ENCODE results near the gene SBF2.
A peak's percentile ranks its signal among the peaks of the same experiment; 100 is the strongest.

SBF2 gene

DNA sequence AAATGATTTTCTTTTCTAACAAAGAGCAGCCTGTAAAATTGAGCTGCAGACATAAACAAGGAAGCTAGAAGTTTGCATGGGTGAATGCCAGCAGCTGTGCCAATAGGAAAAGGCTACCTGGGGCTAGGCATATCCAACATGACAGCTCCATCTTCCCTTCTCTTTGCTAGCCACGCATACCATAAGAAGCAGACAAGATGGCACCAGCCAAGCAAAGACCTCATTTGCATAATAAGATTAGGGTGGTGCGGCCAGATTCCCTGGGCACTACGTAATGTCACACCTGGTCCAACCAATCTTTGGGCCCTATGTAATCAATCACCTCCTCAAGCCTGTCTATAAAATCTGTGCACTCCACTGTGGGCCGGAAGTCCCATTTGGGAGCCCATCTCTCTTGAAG lies 521.8 kb downstream of the SBF2 start:
- no peak for DNase-seq (ENCODE audit: low spot score)

DNA sequence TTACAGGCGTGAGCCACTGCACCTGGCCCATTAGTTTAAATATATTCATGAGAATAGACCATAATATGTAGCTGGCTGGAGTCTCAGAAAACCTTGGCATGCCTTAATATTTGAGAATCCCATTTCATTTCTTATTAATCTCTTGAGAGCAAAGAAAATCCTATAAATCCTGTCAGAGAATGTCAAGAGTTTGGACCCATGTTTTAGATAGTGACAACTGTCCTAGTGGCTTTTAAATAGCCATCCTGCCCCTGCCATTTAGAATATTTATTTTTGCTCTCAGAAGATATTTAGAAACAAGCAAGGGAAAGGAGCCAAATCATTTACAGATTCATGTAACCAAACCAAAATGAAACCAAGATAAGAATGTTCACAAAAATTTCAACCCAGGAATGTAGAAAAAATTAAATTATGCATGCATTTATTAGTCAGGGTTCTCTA lies 522.9 kb downstream of the SBF2 start:
- no peak for DNase-seq (ENCODE audit: low spot score)

DNA sequence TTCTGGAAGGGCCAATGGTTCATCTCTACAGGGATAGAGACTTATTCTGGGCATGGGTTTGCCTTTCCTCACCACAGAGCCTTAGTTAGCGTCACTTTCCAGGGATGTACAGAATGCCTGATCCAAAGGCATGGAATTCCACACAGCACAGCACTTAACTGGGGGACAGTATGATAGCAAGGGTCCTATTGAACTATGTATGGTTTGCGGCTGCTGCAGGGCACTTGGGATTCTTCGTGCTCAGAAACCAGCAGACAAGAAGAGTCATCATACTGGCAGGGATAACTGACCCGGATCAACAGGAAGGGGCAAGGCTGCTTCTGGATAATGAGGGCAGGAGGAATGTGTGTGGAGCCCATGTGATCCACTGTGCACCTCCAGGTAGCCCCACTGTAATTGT lies 524.4 kb downstream of the SBF2 start:
- DNase-seq (ENCODE audit: low spot score) = no peak

DNA sequence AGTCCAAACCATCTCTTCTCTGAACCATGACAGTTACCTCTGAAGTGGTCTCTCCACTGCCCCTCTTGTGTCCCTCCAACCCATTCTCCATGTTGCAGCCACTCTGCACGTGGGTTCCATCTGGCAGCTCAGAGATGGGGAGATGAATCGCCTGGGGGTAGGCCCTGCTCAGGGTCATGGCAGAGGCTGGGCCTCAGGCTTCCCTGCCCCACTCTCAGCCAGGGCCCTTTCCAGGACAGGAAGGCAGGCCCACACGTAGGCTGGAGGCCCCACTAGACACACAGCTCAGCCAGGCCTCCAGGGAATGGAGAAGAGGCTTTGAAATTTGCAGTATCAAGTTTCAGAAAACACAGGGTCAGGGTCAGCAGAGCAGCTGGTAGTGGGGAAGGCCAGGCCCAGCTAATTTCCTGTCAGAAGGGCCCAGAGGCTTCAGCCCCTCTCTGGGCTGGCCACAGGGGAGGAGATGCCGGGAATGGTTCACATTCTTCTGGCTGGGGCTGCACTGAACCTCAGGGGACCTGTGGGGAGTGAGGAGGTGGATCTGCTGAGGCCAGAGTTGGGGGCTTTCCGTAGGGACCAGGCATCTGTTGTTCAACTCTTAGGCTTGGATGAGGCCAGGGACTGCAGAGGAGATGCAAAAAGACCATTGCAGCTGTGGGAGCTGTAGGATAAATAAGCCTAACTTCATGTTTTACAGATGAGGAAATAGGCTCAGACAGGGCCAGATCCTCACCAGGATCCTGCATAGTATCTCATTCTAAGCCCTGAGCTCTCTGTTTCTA lies 528.5 kb downstream of the SBF2 start:
- DNase-seq (ENCODE audit: low spot score) = no peak

DNA sequence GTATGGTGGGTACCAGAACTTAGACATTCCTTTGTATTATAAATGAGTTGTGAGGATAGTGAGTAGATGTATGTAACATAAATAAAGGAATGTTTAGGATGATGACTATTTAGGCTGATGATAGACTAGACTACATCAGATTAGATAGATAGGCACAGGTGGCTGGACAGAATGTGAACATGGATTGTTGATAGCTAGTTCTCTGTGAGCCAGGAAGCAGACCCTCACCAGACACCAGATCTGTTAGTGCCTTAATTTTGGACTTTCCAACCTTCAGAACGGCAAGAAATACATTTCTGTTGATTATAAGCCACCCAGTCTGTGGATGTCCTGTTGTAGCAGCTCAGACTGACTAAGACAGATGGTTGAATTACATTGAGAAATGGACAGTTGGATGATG lies 530.7 kb downstream of the SBF2 start:
- DNase-seq (ENCODE audit: low spot score) = no peak

DNA sequence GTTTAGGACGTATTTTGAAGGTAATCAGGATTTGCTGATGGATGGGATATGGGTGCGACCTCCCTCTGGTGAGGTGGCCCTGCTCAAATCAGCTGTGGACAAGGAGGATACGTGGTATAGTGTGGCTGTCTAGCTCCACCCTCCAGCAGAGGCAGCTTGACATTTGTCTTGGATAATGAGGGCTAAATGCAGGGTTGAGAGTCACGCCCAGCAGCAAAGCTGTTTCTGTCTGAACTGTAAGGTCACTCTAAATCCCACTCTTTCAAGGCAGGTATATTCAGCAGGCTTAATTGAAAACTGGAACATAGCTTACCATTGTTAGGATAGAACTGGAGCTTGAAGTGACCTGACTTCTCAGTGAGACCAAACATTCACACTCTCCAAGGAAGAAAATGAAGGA lies 531.5 kb downstream of the SBF2 start:
- no peak for DNase-seq (ENCODE audit: low spot score)

DNA sequence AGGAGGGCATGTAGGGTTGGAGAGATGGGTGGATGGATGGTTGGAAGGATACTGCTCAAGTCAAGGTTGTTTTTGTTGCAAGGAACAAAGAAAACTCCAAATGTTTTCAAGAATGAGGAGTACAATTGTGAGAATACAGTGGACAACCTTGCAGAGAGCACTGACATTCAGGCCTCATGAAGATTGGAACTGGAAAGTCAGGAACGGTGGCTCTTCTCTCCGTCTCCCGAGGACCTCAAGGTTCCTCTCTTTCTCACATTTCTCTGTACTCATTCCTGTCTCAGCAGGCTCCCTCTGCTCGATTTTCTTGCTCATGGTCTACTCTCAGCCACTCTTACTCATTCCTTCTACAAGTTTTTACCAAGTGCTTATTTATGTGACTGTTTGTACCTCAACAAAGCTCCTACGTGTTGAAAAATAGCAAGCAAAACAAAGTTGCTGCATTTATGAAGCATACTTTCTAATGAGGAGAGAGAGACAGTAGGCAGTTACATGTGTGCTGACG lies 532.5 kb downstream of the SBF2 start:
- no peak for DNase-seq (ENCODE audit: low spot score)

DNA sequence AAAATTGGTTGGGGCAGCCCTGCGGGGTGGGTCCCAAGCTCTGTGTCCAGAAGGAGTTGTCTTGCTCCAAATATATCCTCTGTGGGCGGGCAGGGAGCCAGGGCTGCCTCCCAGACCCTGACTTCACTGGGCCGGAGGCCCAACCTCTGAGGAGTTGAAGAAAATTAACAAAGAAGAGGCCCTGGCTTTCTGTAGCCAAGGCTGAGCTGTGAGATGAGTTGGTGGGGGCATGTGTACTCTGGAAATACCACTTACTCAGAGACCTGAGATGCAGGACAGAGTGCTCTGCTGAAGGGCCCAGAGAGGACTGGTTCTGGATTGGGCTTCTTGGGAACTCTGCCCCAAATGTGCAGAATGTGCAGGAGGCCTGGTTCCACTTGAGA lies 533.8 kb downstream of the SBF2 start:
- DNase-seq (ENCODE audit: low spot score) = no peak

DNA sequence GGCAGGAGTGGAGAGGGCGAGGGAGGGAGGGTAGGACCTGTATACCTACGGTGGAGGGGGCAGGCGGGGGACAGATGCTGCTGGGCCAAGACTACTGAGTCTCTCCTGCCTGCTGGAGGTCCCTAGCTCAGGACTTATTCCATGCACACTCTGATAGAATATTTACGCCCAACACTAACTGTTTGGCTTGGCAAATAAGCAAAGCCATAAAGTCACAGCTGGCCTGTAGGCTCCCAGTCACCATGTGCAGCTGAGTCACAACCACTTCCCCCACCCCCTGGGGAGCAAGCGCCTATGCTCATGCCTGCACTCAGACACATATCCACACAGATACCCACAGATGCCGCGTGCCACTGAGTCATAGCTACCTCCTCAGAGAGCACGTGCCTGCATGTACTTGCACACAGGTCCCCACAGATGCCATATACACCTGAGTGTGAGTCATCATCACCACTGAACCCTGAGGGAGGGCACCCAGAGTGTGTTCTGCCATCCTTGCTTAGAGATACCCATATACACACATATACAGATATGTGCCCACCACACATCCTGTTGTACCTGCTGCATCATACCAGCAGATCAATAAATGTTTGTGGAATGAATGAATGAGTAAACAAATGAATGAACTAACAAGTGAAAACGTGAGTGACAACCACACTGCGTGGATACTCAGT lies 534.4 kb downstream of the SBF2 start:
- peak; percentile 77 for DNase-seq (ENCODE audit: low spot score)

DNA sequence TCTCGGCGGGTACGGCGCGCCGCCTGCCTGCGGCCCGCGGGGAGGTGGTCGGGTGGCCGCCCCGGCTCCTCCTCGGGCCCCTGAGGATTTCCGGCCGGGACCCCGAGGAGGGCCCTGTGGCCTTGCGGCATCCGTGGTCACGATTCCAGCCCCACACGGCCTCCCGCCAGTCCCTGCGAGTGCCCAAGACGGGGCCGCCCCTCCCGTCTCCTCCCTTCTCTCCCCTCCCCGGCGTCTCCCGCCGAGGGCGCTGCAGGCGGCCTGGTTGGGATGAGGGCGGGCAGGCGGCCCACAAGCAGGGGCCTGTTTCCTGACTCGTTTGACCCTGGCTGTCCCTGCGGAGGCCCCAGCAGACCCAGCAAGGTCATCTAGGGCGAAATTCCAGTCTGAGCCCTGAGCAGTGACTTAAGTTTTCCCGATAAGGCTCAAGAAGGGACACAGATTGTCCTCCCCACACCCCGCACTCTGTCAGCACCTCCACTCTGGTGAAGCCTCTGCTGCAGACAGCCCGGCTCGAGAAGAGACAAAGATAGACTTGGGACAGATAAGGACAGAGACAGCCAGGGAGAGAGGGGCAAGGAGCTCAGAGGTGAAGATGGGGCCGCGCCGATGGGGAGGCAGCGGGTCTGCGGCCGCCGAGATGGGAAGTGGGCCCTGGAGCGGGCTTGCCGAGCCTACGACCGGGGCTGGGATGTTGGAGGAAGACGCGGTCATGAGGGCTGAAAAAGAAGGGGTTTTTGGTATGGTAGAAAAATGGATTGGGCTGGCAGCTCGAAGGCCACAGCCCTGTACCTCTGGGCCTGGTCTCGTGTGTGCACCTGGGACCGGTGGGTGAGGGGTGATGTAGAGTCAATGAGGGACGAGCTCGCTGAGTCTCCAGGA lies 535.1 kb downstream of the SBF2 start:
- peak; percentile 63 for DNase-seq (ENCODE audit: low spot score)

DNA sequence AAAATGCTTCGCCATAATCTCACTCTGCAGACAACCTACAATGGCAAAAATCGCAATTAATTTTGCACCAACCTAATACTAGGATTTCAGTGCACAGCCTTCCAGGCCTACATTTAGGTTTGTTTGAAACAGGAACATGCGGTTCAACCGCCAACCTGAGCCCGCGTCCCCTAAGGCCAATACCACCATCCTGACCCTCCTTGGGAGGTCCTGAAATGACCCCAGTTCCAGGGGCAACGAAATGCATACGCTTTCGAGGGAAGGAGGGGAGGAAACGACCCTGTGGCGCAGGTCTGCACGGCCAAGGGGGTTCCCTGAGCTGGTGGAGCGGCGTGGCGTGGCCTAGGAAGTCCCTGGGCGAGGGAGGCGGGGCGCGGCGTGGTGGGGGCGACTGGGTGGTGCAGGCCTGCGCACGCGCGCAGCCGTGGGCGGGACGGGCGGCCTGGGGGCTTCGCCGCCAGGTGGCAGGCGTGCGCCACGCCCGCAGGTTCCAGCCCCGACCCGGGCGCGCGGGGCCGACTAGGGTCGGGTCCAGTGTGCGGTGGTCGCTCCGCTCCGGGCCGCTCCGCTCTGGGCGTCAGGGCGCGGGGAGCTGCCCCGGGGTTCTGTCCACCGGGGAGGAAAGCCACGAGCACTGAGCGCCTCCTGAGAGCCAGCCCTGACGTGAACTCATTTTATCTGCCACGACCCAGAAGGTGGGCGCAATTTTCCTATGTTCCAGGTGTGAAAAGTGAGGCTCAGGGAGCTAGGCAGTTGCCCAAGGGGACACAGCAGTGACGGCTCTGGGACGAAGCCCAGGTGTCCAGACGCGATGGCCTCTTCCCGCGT lies 536.0 kb downstream of the SBF2 start:
- peak; percentile 99 for DNase-seq (ENCODE audit: low spot score)

DNA sequence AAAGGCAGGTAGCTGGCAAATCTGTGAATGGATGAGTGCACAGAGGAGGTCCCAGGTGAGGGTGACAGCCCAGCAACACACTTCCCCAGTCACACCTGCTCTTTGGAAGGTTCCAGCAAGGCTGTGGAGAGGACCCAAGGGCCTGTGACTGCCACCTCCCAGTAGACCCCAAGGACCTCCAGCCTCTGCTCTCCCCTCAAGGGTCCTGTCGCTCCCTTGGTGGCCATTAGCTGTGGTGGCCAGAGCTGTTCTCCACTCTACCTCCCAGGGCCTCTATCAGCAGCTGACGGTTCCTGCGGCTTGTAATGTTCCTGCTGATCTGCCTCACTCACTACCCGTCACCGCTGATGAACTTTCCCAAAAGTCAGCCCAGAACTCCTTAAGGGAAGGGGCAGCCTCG lies 537.1 kb downstream of the SBF2 start:
- DNase-seq (ENCODE audit: low spot score) = peak; percentile 33

DNA sequence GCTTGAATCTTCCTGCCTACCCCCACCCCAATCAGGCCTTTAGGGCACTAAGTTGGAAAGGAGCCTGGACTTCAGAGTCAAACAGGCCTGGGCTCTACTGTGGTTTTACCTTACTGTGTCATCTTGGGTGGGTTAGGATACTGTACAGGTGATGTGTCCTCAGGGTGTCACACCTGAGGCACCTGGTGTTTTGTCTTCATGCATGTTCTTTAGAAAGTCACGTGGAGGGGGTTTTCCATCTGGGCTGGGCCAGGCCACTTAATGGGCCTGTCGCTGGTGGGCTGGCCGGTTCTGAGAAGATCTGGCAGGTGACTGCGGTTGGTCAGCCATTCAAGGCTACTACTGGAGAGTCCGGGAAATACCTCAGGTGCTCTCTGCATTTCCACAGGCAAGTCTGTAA lies 537.6 kb downstream of the SBF2 start:
- no peak for DNase-seq (ENCODE audit: low spot score)

DNA sequence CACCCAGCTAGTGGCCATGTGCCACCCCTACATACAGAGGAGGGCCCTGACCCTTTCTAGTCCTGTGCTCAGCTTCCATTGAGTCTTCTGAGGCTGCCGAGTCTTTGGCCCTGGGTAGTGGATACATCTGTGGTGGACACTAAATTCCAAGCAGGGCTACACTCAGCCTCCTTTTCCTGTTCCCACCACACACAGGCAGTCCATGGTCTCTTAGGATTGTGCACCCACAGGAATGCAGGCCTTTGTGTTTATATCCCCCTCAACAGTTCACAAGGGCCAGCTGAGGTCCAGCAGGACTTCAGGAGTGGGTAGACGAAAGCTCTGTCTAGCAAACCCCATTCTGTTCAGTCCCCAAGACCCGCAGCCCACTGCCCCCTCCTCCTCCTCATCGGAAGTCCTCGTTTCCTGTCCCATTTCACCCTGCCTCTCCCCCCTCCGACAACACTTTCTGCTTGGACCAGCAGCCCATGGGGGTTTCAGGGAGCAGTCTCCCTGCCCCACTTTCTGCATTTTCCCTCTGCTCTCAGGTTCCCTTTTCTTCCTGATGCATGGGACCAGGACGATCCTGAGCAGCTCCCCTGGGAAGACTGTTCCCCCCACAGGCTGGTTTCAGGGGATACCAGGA lies 538.3 kb downstream of the SBF2 start:
- DNase-seq (ENCODE audit: low spot score) = peak; percentile 26

DNA sequence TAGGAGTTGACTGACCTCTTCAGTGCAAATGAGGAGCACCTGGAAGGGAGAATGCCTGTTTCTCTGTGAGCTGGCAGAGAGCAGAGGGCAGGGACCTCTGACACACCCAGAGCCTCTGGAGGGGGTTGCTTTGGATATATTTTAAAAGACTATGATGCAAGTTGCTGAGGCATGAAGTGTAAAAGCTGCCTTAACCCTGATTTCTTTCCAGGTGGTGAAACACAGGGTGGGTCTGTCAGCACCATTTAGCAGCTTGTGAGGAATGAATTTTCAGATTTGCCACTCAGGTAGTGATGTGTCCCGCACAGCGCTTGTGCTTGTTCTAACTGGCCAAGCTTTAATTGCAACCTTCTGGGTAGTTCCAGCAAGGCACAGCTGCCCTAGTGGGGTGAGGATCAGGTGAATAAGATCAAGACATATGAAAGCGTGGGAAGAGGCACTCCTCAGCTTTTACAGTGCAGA lies 540.0 kb downstream of the SBF2 start:
- DNase-seq (ENCODE audit: low spot score) = peak; percentile 33

DNA sequence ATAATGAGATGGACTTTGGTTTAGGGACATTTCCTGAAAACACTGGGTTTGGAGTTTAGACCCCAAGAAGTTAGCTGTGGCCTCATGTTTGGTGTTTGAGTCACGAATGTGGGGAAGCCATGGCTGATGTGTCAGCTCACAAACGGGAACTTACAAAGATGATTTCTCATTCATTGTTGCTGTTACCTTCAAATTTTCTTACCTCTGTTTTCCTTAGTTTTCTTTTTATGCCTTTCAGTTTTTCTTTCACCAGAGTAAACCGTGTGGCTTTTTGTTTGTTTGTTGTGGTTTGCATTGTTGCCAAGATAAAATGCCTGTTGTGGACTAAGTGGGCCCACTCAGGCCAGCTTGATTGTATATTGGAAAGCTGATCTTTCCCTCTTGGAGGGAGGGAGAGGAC lies 541.0 kb downstream of the SBF2 start:
- DNase-seq (ENCODE audit: low spot score) = no peak

DNA sequence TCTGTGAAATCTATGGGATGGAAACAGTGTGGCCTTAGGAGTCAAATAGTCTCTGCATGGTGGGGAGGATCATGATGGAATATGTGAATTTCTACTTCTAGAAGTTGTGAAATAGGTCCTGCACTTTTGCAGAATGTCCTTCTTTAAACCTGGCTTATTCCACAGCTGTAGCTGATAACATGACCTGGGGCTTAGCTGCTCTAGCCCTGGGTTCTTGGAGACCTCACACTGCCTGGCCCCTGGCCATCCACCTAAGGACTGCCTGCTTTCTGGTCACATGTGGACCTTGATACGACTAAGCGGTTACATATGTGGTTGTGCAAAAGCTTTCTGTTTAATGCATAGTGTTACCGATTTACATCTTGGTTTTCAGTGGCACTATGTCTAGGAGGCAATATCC lies 541.9 kb downstream of the SBF2 start:
- no peak for DNase-seq (ENCODE audit: low spot score)

DNA sequence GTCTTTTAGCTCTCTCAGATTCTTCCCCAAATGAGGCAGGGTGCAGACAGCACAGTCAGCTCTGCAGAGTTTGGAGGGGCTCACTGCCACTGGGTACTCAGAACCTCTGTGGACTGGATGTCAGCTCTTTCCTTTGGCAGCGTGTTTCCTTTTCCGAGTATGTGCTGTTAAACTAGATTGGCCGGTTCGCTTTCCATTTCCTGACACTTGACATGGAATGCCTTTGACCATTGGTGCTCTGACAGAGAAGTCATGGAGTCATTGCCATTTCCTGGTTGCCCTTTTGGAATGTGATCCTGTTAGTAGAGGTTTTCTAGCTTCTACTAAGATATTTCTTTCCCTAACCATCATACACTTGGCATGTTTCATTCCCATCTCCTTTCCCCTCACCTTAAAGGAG lies 543.5 kb downstream of the SBF2 start:
- DNase-seq (ENCODE audit: low spot score) = no peak

DNA sequence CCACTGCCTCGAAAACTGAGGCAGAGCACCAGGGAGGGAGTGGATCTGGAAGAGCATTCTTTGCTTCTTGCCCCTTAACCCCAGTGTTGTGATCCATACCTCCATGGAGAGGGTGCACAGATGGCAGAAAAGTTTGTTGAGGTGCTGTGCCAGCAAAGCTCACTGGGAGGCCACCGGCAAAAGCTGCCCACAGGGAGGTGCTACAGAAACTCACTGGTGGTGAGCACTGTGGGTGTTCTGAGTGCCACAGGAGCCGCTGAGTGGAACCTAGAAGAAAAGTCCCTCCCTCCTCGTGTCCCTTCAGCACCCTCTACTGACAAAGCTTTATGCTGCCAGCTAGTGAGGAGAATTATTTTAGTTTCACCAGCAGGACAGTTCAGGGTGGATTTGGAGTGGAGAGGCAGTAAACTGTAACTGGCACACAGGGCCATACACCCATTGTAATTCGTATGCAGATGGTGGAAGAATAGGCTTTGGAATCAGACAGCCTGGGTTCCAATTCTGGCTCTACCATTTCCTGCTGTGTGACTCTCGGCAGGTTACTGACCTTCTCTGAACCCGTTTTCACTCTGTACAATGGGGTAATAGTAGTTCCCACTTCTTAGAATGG lies 545.6 kb downstream of the SBF2 start:
- DNase-seq (ENCODE audit: low spot score) = peak; percentile 68

DNA sequence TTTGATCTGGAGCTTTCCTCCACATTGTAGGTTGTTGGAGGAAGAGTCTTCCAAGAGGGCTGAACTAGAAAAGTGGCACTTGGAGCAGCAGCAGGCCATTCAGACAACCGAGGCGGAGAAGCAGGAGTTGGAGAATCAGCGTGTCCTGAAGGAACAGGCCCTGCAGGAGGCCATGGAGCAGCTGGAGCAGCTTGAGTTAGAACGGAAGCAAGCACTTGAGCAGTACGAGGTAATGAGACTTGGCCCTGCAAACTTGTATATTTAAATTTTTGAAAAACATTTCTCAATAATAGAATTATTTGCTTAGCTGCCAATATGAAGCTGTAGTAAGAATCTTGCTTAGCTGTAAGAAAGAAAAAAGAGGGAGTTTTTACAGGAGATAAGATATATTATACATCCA lies 546.2 kb downstream of the SBF2 start:
- DNase-seq (ENCODE audit: low spot score) = no peak

DNA sequence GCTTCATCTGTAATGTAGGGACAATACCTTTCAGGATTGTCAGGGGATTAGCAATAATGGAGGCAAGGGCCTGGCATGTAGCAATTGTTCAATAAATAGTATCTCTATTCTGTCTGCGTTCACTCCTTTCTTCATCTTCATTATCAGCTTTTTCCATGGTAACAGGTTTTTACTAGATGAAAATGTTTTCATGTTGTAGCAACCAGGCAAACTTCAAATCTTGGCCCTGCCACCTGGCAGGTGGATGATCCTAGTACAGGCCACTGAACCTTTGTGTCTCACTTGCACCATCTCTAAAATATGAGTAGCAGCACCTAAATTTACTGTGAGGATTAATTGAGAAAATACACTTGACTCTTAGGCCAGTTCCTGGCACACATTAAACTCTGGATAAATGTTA lies 546.8 kb downstream of the SBF2 start:
- no peak for DNase-seq (ENCODE audit: low spot score)
